ENCODE measurements around the gene OR2L13.

The OR2L13 gene

GRCh38 chr1:248094884-248095283, at the start of gene OR2L13:
TSS of gene OR2L13 (plus strand) at chr1:248095184. CDS start at chr1:248099376, 4,192 bp downstream.
- TF ChIP-seq CTCF (conservative IDR thresholded peaks at IDR 0.05; ENCODE audit: control insufficient read depth, insufficient read depth, low read depth, low read length): no peak
- no peak within 1 kb of the TSS for H3K4me3 ChIP-seq (ENCODE audit: control insufficient read depth, low read depth, low read length)
- no peak for DNase-seq (ENCODE audit: low read depth)

GRCh38 chr1:248045209-248045608, 49.8 kb upstream of the OR2L13 start:
- no peak for DNase-seq (ENCODE audit: low read depth)
- no peak for TF ChIP-seq CTCF (conservative IDR thresholded peaks at IDR 0.05; ENCODE audit: control insufficient read depth, insufficient read depth, low read depth, low read length)
- no peak overlapping the region for H3K4me3 ChIP-seq (ENCODE audit: control insufficient read depth, low read depth, low read length)

GRCh38 chr1:248046536-248046935, 48.4 kb upstream of the OR2L13 start, which contains the start of gene OR2L3:
TSS of gene OR2L3 (plus strand) at chr1:248046836. CDS start at chr1:248060682, 13,846 bp downstream.
- H3K4me3 ChIP-seq (ENCODE audit: control insufficient read depth, low read depth, low read length): no peak within 1 kb of the TSS
- DNase-seq (ENCODE audit: low read depth): no peak
- TF ChIP-seq CTCF (conservative IDR thresholded peaks at IDR 0.05; ENCODE audit: control insufficient read depth, insufficient read depth, low read depth, low read length): no peak

- DNase-seq (ENCODE audit: low read depth): no peak
- no peak for TF ChIP-seq CTCF (conservative IDR thresholded peaks at IDR 0.05; ENCODE audit: control insufficient read depth, insufficient read depth, low read depth, low read length)
- H3K4me3 ChIP-seq (ENCODE audit: control insufficient read depth, low read depth, low read length): no peak overlapping the region
These were observed 48.0 kb upstream of the OR2L13 start for GRCh38 chr1:248047008-248047407.

- TF ChIP-seq CTCF (conservative IDR thresholded peaks at IDR 0.05; ENCODE audit: control insufficient read depth, insufficient read depth, low read depth, low read length): no peak
- no peak overlapping the region for H3K4me3 ChIP-seq (ENCODE audit: control insufficient read depth, low read depth, low read length)
- DNase-seq (ENCODE audit: low read depth): no peak
These were observed 40.3 kb upstream of the OR2L13 start for GRCh38 chr1:248054671-248055070.

GRCh38 chr1:248055261-248055660, 39.7 kb upstream of the OR2L13 start:
- DNase-seq (ENCODE audit: low read depth): no peak
- no peak for TF ChIP-seq CTCF (conservative IDR thresholded peaks at IDR 0.05; ENCODE audit: control insufficient read depth, insufficient read depth, low read depth, low read length)
- no peak overlapping the region for H3K4me3 ChIP-seq (ENCODE audit: control insufficient read depth, low read depth, low read length)

- no peak for DNase-seq (ENCODE audit: low read depth)
- H3K4me3 ChIP-seq (ENCODE audit: control insufficient read depth, low read depth, low read length): no peak overlapping the region
- no peak for TF ChIP-seq CTCF (conservative IDR thresholded peaks at IDR 0.05; ENCODE audit: control insufficient read depth, insufficient read depth, low read depth, low read length)
These were observed 29.9 kb upstream of the OR2L13 start for GRCh38 chr1:248065071-248065470.

Data from fibroblast of mammary gland (primary cell).